ENCODE results near the gene MANBA.
"Not testable (repeated sequence)": the region's sequence is repeated elsewhere in the genome, so short reads cannot be mapped to it uniquely, and the experiment has no call there.

Gene MANBA

DNA sequence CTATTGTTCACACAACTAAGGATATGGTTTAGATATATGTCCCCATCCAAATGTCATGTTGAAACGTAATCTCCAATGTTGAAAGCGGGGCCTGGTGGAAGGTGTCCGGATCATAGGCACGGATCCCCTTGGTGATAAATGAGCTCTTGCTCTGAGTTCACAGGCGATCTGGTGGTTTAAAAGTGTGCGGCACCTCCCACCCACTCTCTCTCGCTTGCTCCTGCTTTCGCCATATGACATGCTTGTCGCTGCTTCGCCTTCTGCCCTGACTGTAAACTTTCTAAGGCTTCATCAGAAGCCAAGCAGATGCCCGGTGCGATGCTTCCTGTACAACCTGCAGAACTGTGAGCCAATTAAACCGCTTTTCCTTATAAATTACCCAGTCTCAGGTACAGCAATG is 131.1 kb downstream of the MANBA start:
- no peak for DNase-seq
- peak overlapping the region; percentile 14 for H3K4me3 ChIP-seq (ENCODE audit: insufficient read depth, low read depth, low read length, poor library complexity, severe bottlenecking)
- no peak overlapping the region for H3K27ac ChIP-seq (ENCODE audit: insufficient read depth, low read length, poor library complexity, severe bottlenecking)
- no peaks in the 10 kb centered on the region for H3K9me3 ChIP-seq (ENCODE audit: control insufficient read depth, low read length)
- H3K27me3 ChIP-seq (replicated peaks; ENCODE audit: control insufficient read depth, insufficient read depth, low read length, poor library complexity, severe bottlenecking), result no peaks in the 10 kb centered on the region
- peaks cover 23% of the 10 kb centered on the region for H3K4me1 ChIP-seq (ENCODE audit: control insufficient read depth, insufficient read depth, low read length, poor library complexity, severe bottlenecking)
- peaks cover 3% of the 10 kb centered on the region for H3K36me3 ChIP-seq (ENCODE audit: control insufficient read depth, insufficient read depth, low read length)

- H3K27ac ChIP-seq (ENCODE audit: insufficient read depth, low read length, poor library complexity, severe bottlenecking), result no peak overlapping the region
- DNase-seq, result no peak
These were observed 132.8 kb downstream of the MANBA start for GRCh38 chr4:102627831-102628523.

DNA sequence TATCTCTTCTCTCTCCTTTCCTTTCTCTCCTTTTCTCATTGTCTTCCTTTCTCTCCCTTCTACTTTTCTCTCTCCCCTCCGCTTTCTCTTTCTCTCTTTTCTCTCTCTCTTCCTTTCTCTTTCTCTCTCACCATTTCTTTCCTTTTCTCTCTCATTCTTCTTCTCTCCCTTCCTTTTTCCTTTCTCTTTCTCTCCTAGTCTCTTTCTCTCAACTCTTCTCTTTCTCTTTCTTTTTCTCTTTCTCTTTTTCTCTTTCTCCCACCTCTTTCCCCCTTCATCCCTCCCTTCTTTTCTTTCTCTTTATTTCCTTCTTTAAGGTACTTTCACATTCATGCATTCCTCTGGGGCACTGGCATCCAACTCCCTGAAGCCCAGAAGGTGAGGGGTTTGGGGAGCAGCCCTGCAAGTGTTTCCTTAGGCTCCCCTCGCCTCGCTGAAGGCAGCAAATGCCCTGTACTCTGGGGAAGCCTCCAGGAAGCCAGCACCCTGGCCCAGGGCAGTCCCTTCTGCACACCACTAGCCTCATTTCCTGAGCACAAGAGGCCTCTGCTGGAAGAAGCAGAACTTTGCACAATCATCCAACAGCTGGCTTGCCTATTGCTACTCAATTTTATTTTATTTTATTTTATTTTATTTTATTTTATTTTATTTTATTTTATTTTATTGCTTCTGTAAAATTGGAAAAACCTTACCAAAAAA is 135.4 kb downstream of the MANBA start:
- no peaks in the 10 kb centered on the region for H3K36me3 ChIP-seq (ENCODE audit: control insufficient read depth, insufficient read depth, low read length)
- peak; percentile 43 to 54 (median 44) for DNase-seq
- no peaks in the 10 kb centered on the region for H3K27me3 ChIP-seq (replicated peaks; ENCODE audit: control insufficient read depth, insufficient read depth, low read length, poor library complexity, severe bottlenecking)
- no peak overlapping the region for H3K27ac ChIP-seq (ENCODE audit: insufficient read depth, low read length, poor library complexity, severe bottlenecking)
- H3K4me3 ChIP-seq (ENCODE audit: insufficient read depth, low read depth, low read length, poor library complexity, severe bottlenecking), result peak overlapping the region; percentile 22
- H3K9me3 ChIP-seq (ENCODE audit: control insufficient read depth, low read length), result no peaks in the 10 kb centered on the region
- H3K4me1 ChIP-seq (ENCODE audit: control insufficient read depth, insufficient read depth, low read length, poor library complexity, severe bottlenecking), result peaks cover 15% of the 10 kb centered on the region

More at GRCh38 chr4:102627831-102628523, 132.8 kb downstream of the MANBA start:
- Histone ChIP-seq H3K9me3 (ENCODE audit: control insufficient read depth, low read length) (no peaks in the 10 kb centered on the region), H3K4me1 (ENCODE audit: control insufficient read depth, insufficient read depth, low read length, poor library complexity, severe bottlenecking) (peaks cover 23% of the 10 kb centered on the region), H3K36me3 (ENCODE audit: control insufficient read depth, insufficient read depth, low read length) (no peaks in the 10 kb centered on the region), H3K27me3 (replicated peaks; ENCODE audit: control insufficient read depth, insufficient read depth, low read length, poor library complexity, severe bottlenecking) (no peaks in the 10 kb centered on the region), H3K4me3 (ENCODE audit: insufficient read depth, low read depth, low read length, poor library complexity, severe bottlenecking) (no peak overlapping the region)

GRCh38 chr4:102624505-102624904 is 136.3 kb downstream of the MANBA start:
- no peak overlapping the region for H3K4me3 ChIP-seq (ENCODE audit: insufficient read depth, low read depth, low read length, poor library complexity, severe bottlenecking)
- DNase-seq, result no peak
- no peak overlapping the region for H3K27ac ChIP-seq (ENCODE audit: insufficient read depth, low read length, poor library complexity, severe bottlenecking)
- peaks cover 6% of the 10 kb centered on the region for H3K4me1 ChIP-seq (ENCODE audit: control insufficient read depth, insufficient read depth, low read length, poor library complexity, severe bottlenecking)
- H3K27me3 ChIP-seq (replicated peaks; ENCODE audit: control insufficient read depth, insufficient read depth, low read length, poor library complexity, severe bottlenecking), result no peaks in the 10 kb centered on the region
- H3K9me3 ChIP-seq (ENCODE audit: control insufficient read depth, low read length), result no peaks in the 10 kb centered on the region
- no peaks in the 10 kb centered on the region for H3K36me3 ChIP-seq (ENCODE audit: control insufficient read depth, insufficient read depth, low read length)

- H3K27ac ChIP-seq (ENCODE audit: insufficient read depth, low read length, poor library complexity, severe bottlenecking), result no peak overlapping the region
- no peaks in the 10 kb centered on the region for H3K36me3 ChIP-seq (ENCODE audit: control insufficient read depth, insufficient read depth, low read length)
- no peak for DNase-seq
- no peaks in the 10 kb centered on the region for H3K9me3 ChIP-seq (ENCODE audit: control insufficient read depth, low read length)
- peaks cover 1% of the 10 kb centered on the region for H3K4me1 ChIP-seq (ENCODE audit: control insufficient read depth, insufficient read depth, low read length, poor library complexity, severe bottlenecking)
- no peak overlapping the region for H3K4me3 ChIP-seq (ENCODE audit: insufficient read depth, low read depth, low read length, poor library complexity, severe bottlenecking)
- H3K27me3 ChIP-seq (replicated peaks; ENCODE audit: control insufficient read depth, insufficient read depth, low read length, poor library complexity, severe bottlenecking), result no peaks in the 10 kb centered on the region
These were observed 137.1 kb downstream of the MANBA start for GRCh38 chr4:102623622-102624021.

GRCh38 chr4:102620697-102621497 is 139.9 kb downstream of the MANBA start:
- H3K27me3 ChIP-seq (replicated peaks; ENCODE audit: control insufficient read depth, insufficient read depth, low read length, poor library complexity, severe bottlenecking), result no peaks in the 10 kb centered on the region
- no peaks in the 10 kb centered on the region for H3K9me3 ChIP-seq (ENCODE audit: control insufficient read depth, low read length)
- peaks cover 9% of the 10 kb centered on the region for H3K4me1 ChIP-seq (ENCODE audit: control insufficient read depth, insufficient read depth, low read length, poor library complexity, severe bottlenecking)
- H3K4me3 ChIP-seq (ENCODE audit: insufficient read depth, low read depth, low read length, poor library complexity, severe bottlenecking), result no peak overlapping the region
- H3K27ac ChIP-seq (ENCODE audit: insufficient read depth, low read length, poor library complexity, severe bottlenecking), result no peak overlapping the region
- no peak for DNase-seq
- peaks cover 3% of the 10 kb centered on the region for H3K36me3 ChIP-seq (ENCODE audit: control insufficient read depth, insufficient read depth, low read length)

- DNase-seq, result not testable (repeated sequence)
These were observed 140.8 kb downstream of the MANBA start for GRCh38 chr4:102619776-102620631.

GRCh38 chr4:102619021-102619420 is 141.7 kb downstream of the MANBA start:
- H3K36me3 ChIP-seq (ENCODE audit: control insufficient read depth, insufficient read depth, low read length), result peaks cover 11% of the 10 kb centered on the region

More at GRCh38 chr4:102619776-102620631, 140.8 kb downstream of the MANBA start:
- not testable (repeated sequence) for H3K27me3 ChIP-seq (replicated peaks; ENCODE audit: control insufficient read depth, insufficient read depth, low read length, poor library complexity, severe bottlenecking); H3K9me3 ChIP-seq (ENCODE audit: control insufficient read depth, low read length); H3K27ac ChIP-seq (ENCODE audit: insufficient read depth, low read length, poor library complexity, severe bottlenecking); H3K4me3 ChIP-seq (ENCODE audit: insufficient read depth, low read depth, low read length, poor library complexity, severe bottlenecking); H3K36me3 ChIP-seq (ENCODE audit: control insufficient read depth, insufficient read depth, low read length); H3K4me1 ChIP-seq (ENCODE audit: control insufficient read depth, insufficient read depth, low read length, poor library complexity, severe bottlenecking)

GRCh38 chr4:102616636-102617035 is 144.1 kb downstream of the MANBA start:
- DNase-seq, result no peak
- Histone ChIP-seq H3K4me3 (ENCODE audit: insufficient read depth, low read depth, low read length, poor library complexity, severe bottlenecking) (no peak overlapping the region), H3K4me1 (ENCODE audit: control insufficient read depth, insufficient read depth, low read length, poor library complexity, severe bottlenecking) (peaks cover 39% of the 10 kb centered on the region), H3K27ac (ENCODE audit: insufficient read depth, low read length, poor library complexity, severe bottlenecking) (no peak overlapping the region), H3K9me3 (ENCODE audit: control insufficient read depth, low read length) (no peaks in the 10 kb centered on the region), H3K27me3 (replicated peaks; ENCODE audit: control insufficient read depth, insufficient read depth, low read length, poor library complexity, severe bottlenecking) (no peaks in the 10 kb centered on the region), H3K36me3 (ENCODE audit: control insufficient read depth, insufficient read depth, low read length) (peaks cover 23% of the 10 kb centered on the region)

More at GRCh38 chr4:102619021-102619420, 141.7 kb downstream of the MANBA start:
- not testable (repeated sequence) for H3K4me3 ChIP-seq (ENCODE audit: insufficient read depth, low read depth, low read length, poor library complexity, severe bottlenecking); H3K27ac ChIP-seq (ENCODE audit: insufficient read depth, low read length, poor library complexity, severe bottlenecking); H3K27me3 ChIP-seq (replicated peaks; ENCODE audit: control insufficient read depth, insufficient read depth, low read length, poor library complexity, severe bottlenecking); H3K9me3 ChIP-seq (ENCODE audit: control insufficient read depth, low read length); DNase-seq
- peaks cover 15% of the 10 kb centered on the region for H3K4me1 ChIP-seq (ENCODE audit: control insufficient read depth, insufficient read depth, low read length, poor library complexity, severe bottlenecking)
